A549 (cell line): Measurements from ENCODE around the gene EML5. TPM values are rescaled to one million over a fixed set of nuclear protein-coding genes. Genes with fewer than 3 reads are reported as not detected.

Experiments
- ATAC-seq, 2 experiments: fragments of 200-7000 bp in 1 of 2; fragments of >200 bp in 1 of 2; cut with Nextera tagmentation in 1 of 2; cut with Tn5 transposase in 1 of 2; 3 replicates each; pipeline versions ENCODE4 v1.8.0 to v1.9.1; 2018 to 2020; ENCODE audit warnings: mild to moderate bottlenecking in 1 of 2, moderate library complexity in 1 of 2
- CTCF ChIA-PET: fragments of 300-600 bp; sonication (Branson Sonifier 250); formaldehyde crosslinking; extraction: SDS; loops from one replicate; lab custom pipeline; 2021; ENCODE audit warnings: antibody characterized with exemption, inconsistent platforms; lab: Yijun Ruan, JAX
- POLR2A ChIA-PET: fragments of 350-600 bp; formaldehyde crosslinking; extraction: SDS; loops from one replicate; lab custom pipeline; 2021; ENCODE audit warnings: antibody characterized with exemption, inconsistent platforms; lab: Yijun Ruan, JAX
- DNase-seq, 2 experiments: peaks; one replicate each; pipeline versions ENCODE4 v3.0.0 to v3.0.0-alpha.2; 2011 to 2016; ENCODE audit warnings: low read depth in 1 of 2, low spot score in 1 of 2
- FAIRE-seq: peaks from 2 replicates; lab custom pipeline; 2011; peaks lifted over from hg19 to GRCh38; lab: Jason Lieb, UNC
- H3K27ac ChIP-seq, 2 experiments: fragments of >200 bp; sonication (Bioruptor Twin); formaldehyde crosslinking; 3 replicates each; pipeline ENCODE4 v1.5.1; 2016 to 2017
- H3K4me1 ChIP-seq: fragments of >200 bp; sonication (Bioruptor Twin); formaldehyde crosslinking; 3 replicates; pipeline ENCODE4 v1.6.1; 2016
- H3K4me2 ChIP-seq: fragments of >200 bp; sonication (Bioruptor Twin); formaldehyde crosslinking; 3 replicates; pipeline ENCODE4 v1.6.1; 2016
- H3K4me3 ChIP-seq: fragments of >200 bp; sonication (Bioruptor Twin); formaldehyde crosslinking; 3 replicates; pipeline ENCODE4 v1.5.1; 2016
- H3K9me3 ChIP-seq: fragments of >200 bp; sonication (Bioruptor Twin); formaldehyde crosslinking; 3 replicates; pipeline ENCODE4 v1.6.1; 2016
- BHLHE40 ChIP-seq: IDR thresholded peaks from 2 replicates; pipeline ENCODE4 v1.6.1; 2012; ENCODE audit warnings: low read depth, low read length, inconsistent platforms
- CBX2 ChIP-seq: fragments of 200-600 bp; sonication (generic); IDR thresholded peaks from 2 replicates; pipeline ENCODE4 v1.6.1; 2016; ENCODE audit warnings: low read depth, mild to moderate bottlenecking, borderline replicate concordance
- HES2 ChIP-seq: fragments of >200 bp; sonication (Bioruptor Twin); formaldehyde crosslinking; IDR thresholded peaks from 2 replicates; pipeline ENCODE4 v1.6.1; 2016
- HOXB13 ChIP-seq: fragments of 250-450 bp; sonication (Bioruptor Pico); IDR thresholded peaks from 2 replicates; pipeline ENCODE4 v1.5.0; 2020; ENCODE audit warnings: low read depth, mild to moderate bottlenecking, moderate library complexity
- JUNB ChIP-seq: fragments of >200 bp; sonication (Bioruptor Twin); formaldehyde crosslinking; IDR thresholded peaks from 2 replicates; pipeline ENCODE4 v1.6.1; 2016
- MAFK ChIP-seq: fragments of 450-650 bp; IDR thresholded peaks from 2 replicates; pipeline ENCODE4 v1.6.1; 2014; ENCODE audit not compliant: partially characterized antibody
- MAZ ChIP-seq: fragments of 150-350 bp; IDR thresholded peaks from 2 replicates; pipeline ENCODE4 v1.6.1; 2014; ENCODE audit warnings: antibody characterized with exemption, low read depth, low read length, borderline replicate concordance
- MYC ChIP-seq: IDR thresholded peaks from 2 replicates; pipeline ENCODE4 v1.6.1; 2012; ENCODE audit warnings: mild to moderate bottlenecking, inconsistent platforms, low read length, improper control_type of control experiment, borderline replicate concordance
- NPAS2 ChIP-seq: fragments of 250-450 bp; sonication (Bioruptor Pico); IDR thresholded peaks from 2 replicates; pipeline ENCODE4 v1.8.0; 2022; ENCODE audit warnings: mild to moderate bottlenecking, moderate library complexity, borderline replicate concordance
- NR3C1 ChIP-seq: fragments of >200 bp; sonication (Bioruptor Twin); formaldehyde crosslinking; IDR thresholded peaks from 3 replicates; pipeline ENCODE4 v1.6.1; 2017
- PBX3 ChIP-seq: IDR thresholded peaks from 2 replicates; pipeline ENCODE4 v1.6.1; 2012
- PHF8 ChIP-seq: fragments of 200-600 bp; sonication (generic); IDR thresholded peaks from 2 replicates; pipeline ENCODE4 v1.6.1; 2016; ENCODE audit warnings: low read depth, mild to moderate bottlenecking, antibody characterized with exemption, moderate library complexity, borderline replicate concordance
- RARB ChIP-seq: fragments of 250-450 bp; sonication (Bioruptor Pico); IDR thresholded peaks from 2 replicates; pipeline ENCODE4 v1.8.0; 2021; ENCODE audit warnings: mild to moderate bottlenecking, moderate library complexity
- RCOR1 ChIP-seq: fragments of 150-350 bp; IDR thresholded peaks from 2 replicates; pipeline ENCODE4 v1.6.1; 2014; ENCODE audit warnings: antibody characterized with exemption, low read length, low read depth
- REST ChIP-seq: fragments of 200-600 bp; sonication (generic); IDR thresholded peaks from 2 replicates; pipeline ENCODE4 v1.6.1; 2016; ENCODE audit warnings: antibody characterized with exemption, mild to moderate bottlenecking, moderate library complexity
- ZFP36 ChIP-seq: fragments of 450-650 bp; IDR thresholded peaks from 2 replicates; pipeline ENCODE4 v1.6.1; 2014; ENCODE audit warnings: borderline replicate concordance; ENCODE audit not compliant: partially characterized antibody
- ZNF302 ChIP-seq: fragments of 250-450 bp; sonication (Bioruptor Pico); IDR thresholded peaks from 2 replicates; pipeline ENCODE4 v1.9.0; 2021; ENCODE audit warnings: inconsistent platforms, mild to moderate bottlenecking, moderate library complexity
- WGBS: methylation state at CpG from one replicate; pipeline ENCODE4 v1.1.6; 2017; ENCODE audit errors: missing lambda C conversion rate; 5-methylcytosine and 5-hydroxymethylcytosine counted together
- polyA plus RNA-seq, 4 experiments: library from polyadenylated mRNA; depleted of rRNA in 3 of 4; stranded (reverse); fragments of >200 nt; fragmentation: RNase III in 1 of 4; extraction: RNeasy Plus Mini Kit Qiagen cat#74134 plus additional on column Dnase treatment in 1 of 4; gene quantifications; 2 replicates in 3 of 4; 3 replicates in 1 of 4; pipeline ENCODE4 v1.2.3, GENCODE V29; 2011 to 2017
- TF ChIP-seq, protein P1 (sequence below): fragments of 250-450 bp; sonication (Bioruptor Pico); IDR thresholded peaks from 2 replicates; pipeline ENCODE4 v1.5.0; 2020; ENCODE audit warnings: low read depth, mild to moderate bottlenecking, moderate library complexity
- TF ChIP-seq, protein P2 (sequence below): IDR thresholded peaks from 2 replicates; pipeline ENCODE4 v1.6.1; 2012
- TF ChIP-seq, protein P3 (sequence below): fragments of 150-350 bp; IDR thresholded peaks from 2 replicates; pipeline ENCODE4 v1.6.1; 2014; ENCODE audit warnings: low read depth, mild to moderate bottlenecking, low read length
- TF ChIP-seq, protein P4 (sequence below): fragments of >200 bp; sonication (Bioruptor Twin); formaldehyde crosslinking; IDR thresholded peaks from 3 replicates; pipeline ENCODE4 v1.6.1; 2016

EML5 gene
- polyA plus RNA-seq, 2 of the 4 experiments (the other 2 are of a cell fraction), result 0.44 to 0.62 TPM

GRCh38 chr14:88770736-88771135, 22.0 kb downstream of the EML5 start:
- ATAC-seq (no peak), DNase-seq (no peak), FAIRE-seq (no peak)
- H3K27ac ChIP-seq, result no peak overlapping the region
- H3K4me3 ChIP-seq, result no peak overlapping the region
- no peak overlapping the region for H3K4me2 ChIP-seq
- ChIA-PET POLR2A (no interaction called here), CTCF (no interaction called here)
- no peaks in the 10 kb centered on the region for H3K9me3 ChIP-seq
- no peak for TF ChIP-seq ZNF302 (CRISPR knock-in tag)
- TF ChIP-seq, protein P1, sequence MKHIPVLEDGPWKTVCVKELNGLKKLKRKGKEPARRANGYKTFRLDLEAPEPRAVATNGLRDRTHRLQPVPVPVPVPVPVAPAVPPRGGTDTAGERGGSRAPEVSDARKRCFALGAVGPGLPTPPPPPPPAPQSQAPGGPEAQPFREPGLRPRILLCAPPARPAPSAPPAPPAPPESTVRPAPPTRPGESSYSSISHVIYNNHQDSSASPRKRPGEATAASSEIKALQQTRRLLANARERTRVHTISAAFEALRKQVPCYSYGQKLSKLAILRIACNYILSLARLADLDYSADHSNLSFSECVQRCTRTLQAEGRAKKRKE (CRISPR knock-in tag), result no peak
- no peak for TF ChIP-seq NPAS2 (CRISPR knock-in tag)
- no peak for TF ChIP-seq JUNB
- TF ChIP-seq ZFP36, result no peak
- TF ChIP-seq, protein P2, sequence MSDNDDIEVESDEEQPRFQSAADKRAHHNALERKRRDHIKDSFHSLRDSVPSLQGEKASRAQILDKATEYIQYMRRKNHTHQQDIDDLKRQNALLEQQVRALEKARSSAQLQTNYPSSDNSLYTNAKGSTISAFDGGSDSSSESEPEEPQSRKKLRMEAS, result no peak
- peak; percentile 92 for TF ChIP-seq MAFK
- no peak for TF ChIP-seq BHLHE40
- no peak for TF ChIP-seq REST
- no peaks in the 10 kb centered on the region for H3K4me1 ChIP-seq

DNA sequence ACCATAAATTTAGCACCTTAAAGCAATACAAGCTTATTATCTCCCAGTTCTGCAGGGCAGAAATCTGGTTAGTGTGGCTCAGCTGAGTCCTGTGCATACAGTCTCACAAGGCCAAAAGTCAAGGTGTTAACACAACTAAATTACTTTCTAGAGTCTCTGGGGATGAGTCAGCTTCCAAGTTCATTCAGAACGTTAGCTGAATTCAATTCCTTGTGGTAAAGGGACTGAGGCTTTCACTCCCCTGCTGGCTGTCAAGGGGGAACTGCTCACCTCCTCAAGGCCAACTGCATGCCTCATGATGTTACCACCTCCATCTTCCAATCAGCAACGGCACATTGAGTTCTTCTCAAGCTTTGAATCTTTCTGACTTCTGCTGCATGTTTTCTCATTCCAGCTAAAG, 27.6 kb downstream of the EML5 start:
- FAIRE-seq, result no peak
- H3K4me3 ChIP-seq, result no peak overlapping the region
- no peak; a peak in 1 of 6 replicates for ATAC-seq
- POLR2A ChIA-PET, result no interaction called here
- no peaks in the 10 kb centered on the region for H3K9me3 ChIP-seq
- no peak overlapping the region for H3K27ac ChIP-seq
- CTCF ChIA-PET, result no interaction called here
- no peaks in the 10 kb centered on the region for H3K4me1 ChIP-seq
- DNase-seq, result peak in 1 of 2 experiments; percentile 9
- WGBS, result 11% methylated on average over 2 of the region's 2 CpGs
- TF ChIP-seq RCOR1, result no peak
- TF ChIP-seq PHF8, result no peak
- no peak for TF ChIP-seq ZNF302 (CRISPR knock-in tag)
- no peak for TF ChIP-seq HOXB13 (CRISPR knock-in tag)
- TF ChIP-seq, protein P2, result no peak
- no peak for TF ChIP-seq MYC
- TF ChIP-seq HES2, result no peak
- TF ChIP-seq, protein P3, sequence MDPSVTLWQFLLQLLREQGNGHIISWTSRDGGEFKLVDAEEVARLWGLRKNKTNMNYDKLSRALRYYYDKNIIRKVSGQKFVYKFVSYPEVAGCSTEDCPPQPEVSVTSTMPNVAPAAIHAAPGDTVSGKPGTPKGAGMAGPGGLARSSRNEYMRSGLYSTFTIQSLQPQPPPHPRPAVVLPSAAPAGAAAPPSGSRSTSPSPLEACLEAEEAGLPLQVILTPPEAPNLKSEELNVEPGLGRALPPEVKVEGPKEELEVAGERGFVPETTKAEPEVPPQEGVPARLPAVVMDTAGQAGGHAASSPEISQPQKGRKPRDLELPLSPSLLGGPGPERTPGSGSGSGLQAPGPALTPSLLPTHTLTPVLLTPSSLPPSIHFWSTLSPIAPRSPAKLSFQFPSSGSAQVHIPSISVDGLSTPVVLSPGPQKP, result no peak
- no peak for TF ChIP-seq NPAS2 (CRISPR knock-in tag)
- TF ChIP-seq CBX2, result no peak
- TF ChIP-seq PBX3, result no peak
- no peak for TF ChIP-seq NR3C1
- no peak for TF ChIP-seq RARB
- TF ChIP-seq, protein P4, sequence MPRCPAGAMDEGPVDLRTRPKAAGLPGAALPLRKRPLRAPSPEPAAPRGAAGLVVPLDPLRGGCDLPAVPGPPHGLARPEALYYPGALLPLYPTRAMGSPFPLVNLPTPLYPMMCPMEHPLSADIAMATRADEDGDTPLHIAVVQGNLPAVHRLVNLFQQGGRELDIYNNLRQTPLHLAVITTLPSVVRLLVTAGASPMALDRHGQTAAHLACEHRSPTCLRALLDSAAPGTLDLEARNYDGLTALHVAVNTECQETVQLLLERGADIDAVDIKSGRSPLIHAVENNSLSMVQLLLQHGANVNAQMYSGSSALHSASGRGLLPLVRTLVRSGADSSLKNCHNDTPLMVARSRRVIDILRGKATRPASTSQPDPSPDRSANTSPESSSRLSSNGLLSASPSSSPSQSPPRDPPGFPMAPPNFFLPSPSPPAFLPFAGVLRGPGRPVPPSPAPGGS, result no peak
- TF ChIP-seq, protein P1 (CRISPR knock-in tag), result no peak
- TF ChIP-seq MAZ, result no peak
- H3K4me2 ChIP-seq, result no peak overlapping the region
